ENCODE results near the gene RASGEF1B. TPM values are rescaled to one million over a fixed set of nuclear protein-coding genes. Genes with fewer than 3 reads are reported as not detected.
A peak's percentile ranks its signal among the peaks of the same experiment; 100 is the strongest.
"Not testable (repeated sequence)": the region's sequence is repeated elsewhere in the genome, so short reads cannot be mapped to it uniquely, and the experiment has no call there.

Gene RASGEF1B
- total and polyA plus RNA-seq, 2 of the 4 experiments (the other 2 are of a cell fraction): 0.09 to 0.36 TPM

- Histone ChIP-seq H3K56ac (ENCODE audit: extremely low read depth, insufficient read depth, low read length) (no peak overlapping the region), H2AFZ (replicated peaks; ENCODE audit: low read length, poor library complexity) (no peak overlapping the region), H3K27ac (ENCODE audit: insufficient read depth, low read length) (no peak overlapping the region), H4K8ac (ENCODE audit: low read depth in 2 of 2, low read length in 2 of 2) (no peak overlapping the region), H4K20me1 (ENCODE audit: insufficient read depth, low read length) (no peaks in the 10 kb centered on the region), H3K27me3 (ENCODE audit: control insufficient read depth, insufficient read depth, low read length) (peaks cover 3% of the 10 kb centered on the region), H2BK20ac (ENCODE audit: low read depth, low read length) (no peak overlapping the region), H2BK15ac (ENCODE audit: low read depth, low read length) (no peak overlapping the region), H2BK5ac (ENCODE audit: low read depth, low read length, poor library complexity, severe bottlenecking) (no peak overlapping the region), H2AK5ac (ENCODE audit: low read depth, low read length) (no peak overlapping the region), H4K91ac (ENCODE audit: insufficient read depth, low read depth, low read length) (no peak overlapping the region), H3K4me2 (ENCODE audit: low read depth, low read length) (no peak overlapping the region), H3K23ac (ENCODE audit: low read depth, low read length) (no peak overlapping the region), H3K9me3 (ENCODE audit: control insufficient read depth, insufficient read depth, low read length) (no peaks in the 10 kb centered on the region), H2BK120ac (ENCODE audit: low read depth, low read length) (no peak overlapping the region), H3K18ac (ENCODE audit: low read depth, low read length) (no peak overlapping the region), H3K36me3 (ENCODE audit: control insufficient read depth, insufficient read depth, low read length) (no peaks in the 10 kb centered on the region), H3K4me1 (ENCODE audit: control insufficient read depth, insufficient read depth, low read length) (no peaks in the 10 kb centered on the region), H3K79me1 (ENCODE audit: low read depth in 1 of 2, low read length in 2 of 2) (no peaks in the 10 kb centered on the region), H3K4ac (ENCODE audit: low read depth, low read length) (no peak overlapping the region), H3K14ac (replicated peaks; ENCODE audit: low read depth, low read length) (no peak overlapping the region), H3K9me1 (ENCODE audit: insufficient read depth, low read length) (no peaks in the 10 kb centered on the region), H3K9ac (ENCODE audit: low read depth, low read length) (no peak overlapping the region), H3K4me3 (ENCODE audit: insufficient read depth, low read depth, low read length) (no peak overlapping the region), H2AK9ac (replicated peaks; ENCODE audit: low read depth, low read length, poor library complexity) (no peak overlapping the region), H4K5ac (ENCODE audit: low read depth, low read length) (no peak overlapping the region)
- in situ Hi-C loops (cut with MboI; ENCODE audit: low sequenced_read_pairs): no loop called here
- no CpG with 5 or more reads among the region's 3 CpGs for WGBS, 2 experiments (ENCODE audit: extremely low coverage in 2 of 2, insufficient read length in 1 of 2)
- BruUV-seq (replicated peaks): no TSS peak
- no peak for DNase-seq
- POLR2A ChIA-PET (ENCODE audit: unreplicated experiment): no interaction called here
- intact Hi-C loops (cut with micrococcal nuclease): no loop called here
- TF ChIP-seq RCOR1 (IDR thresholded peaks at IDR 0.05; ENCODE audit: insufficient replicate concordance, low read length) (no peak), SMC3 (IDR thresholded peaks at IDR 0.05; ENCODE audit: low read depth, low read length) (no peak), CEBPB (IDR thresholded peaks at IDR 0.05; ENCODE audit: low read depth, low read length) (peak; percentile 78)
- dilution Hi-C loops (cut with HindIII; ENCODE audit: low sequenced_read_pairs, unreplicated experiment): no loop called here
- no peak for ATAC-seq (ENCODE audit: low read depth)
- CTCF ChIA-PET: interaction anchor here (0.6 kb wide), 1 partner anchor 8 kb away, joined by 3 read pairs; no protein-coding TSS in a partner anchor
These were observed 9.4 kb upstream of the RASGEF1B start for GRCh38 chr4:81481151-81481550.

GRCh38 chr4:81479573-81479972 lies 7.9 kb upstream of the RASGEF1B start:
- intact Hi-C loops (cut with micrococcal nuclease); H2AK5ac ChIP-seq (ENCODE audit: low read depth, low read length); H4K91ac ChIP-seq (ENCODE audit: insufficient read depth, low read depth, low read length); H3K4ac ChIP-seq (ENCODE audit: low read depth, low read length); H3K4me2 ChIP-seq (ENCODE audit: low read depth, low read length); dilution Hi-C loops (cut with HindIII; ENCODE audit: low sequenced_read_pairs, unreplicated experiment); ATAC-seq (ENCODE audit: low read depth); H2BK120ac ChIP-seq (ENCODE audit: low read depth, low read length); H3K4me3 ChIP-seq (ENCODE audit: insufficient read depth, low read depth, low read length); H3K4me1 ChIP-seq (ENCODE audit: control insufficient read depth, insufficient read depth, low read length); H2AFZ ChIP-seq (replicated peaks; ENCODE audit: low read length, poor library complexity); H3K18ac ChIP-seq (ENCODE audit: low read depth, low read length); H3K36me3 ChIP-seq (ENCODE audit: control insufficient read depth, insufficient read depth, low read length); in situ Hi-C loops (cut with MboI; ENCODE audit: low sequenced_read_pairs); BruUV-seq (replicated peaks); H2AK9ac ChIP-seq (replicated peaks; ENCODE audit: low read depth, low read length, poor library complexity); DNase-seq; H3K9me3 ChIP-seq (ENCODE audit: control insufficient read depth, insufficient read depth, low read length); H3K23ac ChIP-seq (ENCODE audit: low read depth, low read length); H2BK5ac ChIP-seq (ENCODE audit: low read depth, low read length, poor library complexity, severe bottlenecking); H3K14ac ChIP-seq (replicated peaks; ENCODE audit: low read depth, low read length); H3K27me3 ChIP-seq (ENCODE audit: control insufficient read depth, insufficient read depth, low read length); POLR2A ChIA-PET (ENCODE audit: unreplicated experiment); H3K56ac ChIP-seq (ENCODE audit: extremely low read depth, insufficient read depth, low read length); H4K8ac ChIP-seq (ENCODE audit: low read depth in 2 of 2, low read length in 2 of 2); H2BK15ac ChIP-seq (ENCODE audit: low read depth, low read length); H3K9ac ChIP-seq (ENCODE audit: low read depth, low read length); H2BK20ac ChIP-seq (ENCODE audit: low read depth, low read length); H3K9me1 ChIP-seq (ENCODE audit: insufficient read depth, low read length); H3K27ac ChIP-seq (ENCODE audit: insufficient read depth, low read length); H4K5ac ChIP-seq (ENCODE audit: low read depth, low read length); H4K20me1 ChIP-seq (ENCODE audit: insufficient read depth, low read length); H3K79me1 ChIP-seq (ENCODE audit: low read depth in 1 of 2, low read length in 2 of 2): not testable (repeated sequence)
- no CpG with 5 or more reads among the region's 2 CpGs for WGBS, 2 experiments (ENCODE audit: extremely low coverage in 2 of 2, insufficient read length in 1 of 2)
- CTCF ChIA-PET: interaction anchor here (0.5 kb wide), 1 partner anchor 108 kb away, joined by 3 read pairs; no protein-coding TSS in a partner anchor

Measured in IMR-90 (cell line).